HAP-1 (cell line): Measurements from ENCODE around the gene NACC2.

Source experiments
- DNase-seq, 2 experiments: peaks; one replicate each; pipeline ENCODE4 v3.0.0-alpha.2; 2016 to 2020; ENCODE audit warnings: low spot score in 2 of 2
- H3K27me3 ChIP-seq: fragments of 250-450 bp; sonication (Bioruptor Pico); 2 replicates; pipeline ENCODE4 v1.5.1; 2020; ENCODE audit warnings: low read depth, mild to moderate bottlenecking, moderate library complexity
- H3K36me3 ChIP-seq: fragments of 250-450 bp; sonication (Bioruptor Pico); replicated peaks from 2 replicates; pipeline ENCODE4 v1.5.1; 2020; ENCODE audit warnings: mild to moderate bottlenecking
- H3K4me1 ChIP-seq: fragments of 250-450 bp; sonication (Bioruptor Pico); 2 replicates; pipeline ENCODE4 v1.5.1; 2020; ENCODE audit warnings: mild to moderate bottlenecking
- H3K4me3 ChIP-seq: fragments of 250-450 bp; sonication (Bioruptor Pico); 2 replicates; pipeline ENCODE4 v1.5.1; 2020; ENCODE audit warnings: mild to moderate bottlenecking, moderate library complexity
- H3K9me3 ChIP-seq: fragments of 250-450 bp; sonication (Bioruptor Pico); 2 replicates; pipeline ENCODE4 v1.5.1; 2020; ENCODE audit warnings: mild to moderate bottlenecking, moderate library complexity
- in situ Hi-C: fragments of 300-500 bp; cut with MboI; formaldehyde crosslinking; loops from 3 replicates; pipeline ENCODE4 v1.14.3; 2020; ENCODE audit warnings: low sequenced_read_pairs, inconsistent platforms, mixed read lengths

Gene NACC2

DNA sequence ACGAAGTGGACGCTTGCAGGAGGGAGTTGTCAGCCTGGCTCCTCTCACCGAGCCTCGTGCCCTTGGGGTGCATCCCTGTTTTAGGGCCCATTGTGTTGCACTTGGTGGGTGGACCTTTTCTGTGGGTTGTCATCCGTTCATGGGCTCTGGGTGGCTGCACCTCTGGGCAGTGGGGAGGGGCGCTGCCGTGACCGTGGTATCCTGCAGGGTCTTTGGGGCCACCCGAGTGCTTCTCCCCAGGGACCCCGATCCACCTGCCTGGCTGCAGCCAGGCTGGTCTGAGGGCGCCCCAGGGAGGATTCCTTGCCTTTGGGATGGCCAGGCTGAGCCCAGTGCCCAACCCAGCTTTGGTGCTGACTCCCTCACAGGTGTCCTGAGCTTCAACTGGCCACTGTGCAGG lies 92.9 kb downstream of the NACC2 start:
- H3K4me3 ChIP-seq, result no peak overlapping the region
- H3K4me1 ChIP-seq, result peaks cover 24% of the 10 kb centered on the region
- in situ Hi-C loops, result no loop called here

DNA sequence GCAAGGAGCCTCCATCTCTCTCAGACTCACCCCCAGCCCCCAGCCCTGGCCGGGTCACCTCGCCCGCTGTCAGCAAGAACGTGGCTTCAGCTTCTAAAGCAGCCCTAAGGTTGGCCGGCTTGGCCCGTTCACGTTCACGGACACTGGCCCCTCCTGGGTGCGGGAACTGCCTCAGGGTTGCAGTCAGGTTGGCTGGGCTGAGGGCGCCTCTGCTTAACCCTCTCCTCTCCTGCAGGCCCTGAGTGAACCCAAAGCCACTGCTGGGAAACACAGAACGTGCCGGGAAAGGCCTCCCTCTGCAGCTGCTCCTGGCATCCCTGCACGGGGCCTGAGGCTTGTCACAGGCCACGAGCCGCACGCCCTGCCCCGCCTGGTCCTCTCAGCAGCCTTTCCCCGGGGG lies 93.9 kb downstream of the NACC2 start:
- Histone ChIP-seq H3K36me3 (no peaks in the 10 kb centered on the region), H3K4me1 (peaks cover 17% of the 10 kb centered on the region), H3K27me3 (no peaks in the 10 kb centered on the region), H3K9me3 (no peaks in the 10 kb centered on the region), H3K4me3 (no peak overlapping the region)
- no peak for DNase-seq
- in situ Hi-C loops, result no loop called here

More for the DNA sequence above, 92.9 kb downstream of the NACC2 start:
- Histone ChIP-seq H3K27me3 (no peaks in the 10 kb centered on the region), H3K9me3 (no peaks in the 10 kb centered on the region), H3K36me3 (no peaks in the 10 kb centered on the region)
- no peak for DNase-seq

GRCh38 chr9:135998410-135999071 lies 96.5 kb downstream of the NACC2 start:
- Histone ChIP-seq H3K4me3 (no peak overlapping the region), H3K36me3 (no peaks in the 10 kb centered on the region), H3K9me3 (no peaks in the 10 kb centered on the region), H3K27me3 (no peaks in the 10 kb centered on the region), H3K4me1 (peaks cover 2% of the 10 kb centered on the region)
- DNase-seq, result no peak
- in situ Hi-C loops, result no loop called here

- Histone ChIP-seq H3K27me3 (no peaks in the 10 kb centered on the region), H3K9me3 (no peaks in the 10 kb centered on the region), H3K4me3 (no peak overlapping the region), H3K36me3 (no peaks in the 10 kb centered on the region), H3K4me1 (peaks cover 7% of the 10 kb centered on the region)
- in situ Hi-C loops, result no loop called here
- DNase-seq, result no peak
Measured at GRCh38 chr9:135998016-135998380, 97.1 kb downstream of the NACC2 start.

GRCh38 chr9:135997090-135998015 lies 97.7 kb downstream of the NACC2 start:
- no peak overlapping the region for H3K4me3 ChIP-seq
- DNase-seq, result no peak
- H3K4me1 ChIP-seq, result peaks cover 14% of the 10 kb centered on the region
- H3K36me3 ChIP-seq, result no peaks in the 10 kb centered on the region
- in situ Hi-C loops, result no loop called here
- no peaks in the 10 kb centered on the region for H3K27me3 ChIP-seq
- no peaks in the 10 kb centered on the region for H3K9me3 ChIP-seq

DNA sequence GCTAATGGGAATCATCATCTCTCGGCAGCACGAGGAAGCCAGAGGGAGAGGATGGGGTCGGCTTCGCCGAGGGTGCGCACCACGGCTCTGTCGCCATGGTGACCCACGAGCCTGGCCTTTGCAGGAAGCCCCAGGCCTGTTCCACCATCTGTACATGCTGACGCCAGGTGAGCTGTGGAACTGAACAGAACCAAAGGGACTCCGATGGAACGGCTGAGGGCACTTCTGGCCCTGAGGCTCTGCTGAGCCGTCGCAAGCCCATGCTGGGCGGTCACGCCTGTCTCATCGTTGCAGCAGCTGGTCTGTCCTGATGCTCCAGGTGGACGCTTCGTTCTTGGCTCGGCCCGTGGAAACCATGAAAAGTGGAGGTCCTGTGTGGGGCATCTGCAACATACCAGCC lies 99.3 kb downstream of the NACC2 start:
- in situ Hi-C loops, result no loop called here
- no peaks in the 10 kb centered on the region for H3K27me3 ChIP-seq
- DNase-seq, result no peak

DNA sequence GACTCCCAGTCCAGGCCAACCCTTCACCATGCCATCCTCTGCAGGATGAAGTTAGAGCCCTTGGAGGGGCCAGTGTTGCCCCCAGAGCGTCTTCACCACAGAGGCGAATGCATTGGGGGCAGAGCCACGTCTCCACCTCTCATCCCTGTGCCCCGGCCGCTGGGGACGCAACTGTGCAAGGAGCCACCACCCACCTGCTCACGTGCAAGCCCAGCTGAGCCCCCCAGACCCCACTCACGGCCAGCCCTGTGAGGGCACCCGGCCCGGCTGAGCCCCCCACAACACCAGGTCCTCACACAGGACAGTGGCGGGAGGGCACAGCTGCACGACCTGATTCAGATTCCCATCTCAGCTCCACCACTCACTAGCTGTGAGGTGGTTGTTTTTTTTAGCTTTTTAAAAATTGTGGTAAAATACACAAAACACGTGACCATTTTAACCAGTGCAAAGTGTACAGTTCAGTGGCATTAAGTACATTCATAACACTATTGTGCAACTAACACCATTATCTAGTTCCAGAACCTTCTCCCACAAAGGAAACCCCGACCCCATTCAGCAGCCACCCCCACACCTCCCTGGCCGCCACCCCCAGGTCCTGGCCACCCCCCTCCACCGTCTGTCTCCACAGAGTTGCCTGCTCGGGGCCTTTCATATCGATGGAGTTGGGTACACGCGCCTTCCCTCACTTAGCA lies 100.4 kb downstream of the NACC2 start:
- no peaks in the 10 kb centered on the region for H3K27me3 ChIP-seq
- in situ Hi-C loops, result no loop called here
- H3K4me1 ChIP-seq, result peaks cover 17% of the 10 kb centered on the region

More for the DNA sequence above, 99.3 kb downstream of the NACC2 start:
- H3K9me3 ChIP-seq, result no peaks in the 10 kb centered on the region
- peaks cover 17% of the 10 kb centered on the region for H3K4me1 ChIP-seq
- H3K36me3 ChIP-seq, result no peaks in the 10 kb centered on the region
- H3K4me3 ChIP-seq, result no peak overlapping the region

GRCh38 chr9:135993765-135994500 lies 101.2 kb downstream of the NACC2 start:
- no peak for DNase-seq
- no peaks in the 10 kb centered on the region for H3K27me3 ChIP-seq
- H3K9me3 ChIP-seq, result no peaks in the 10 kb centered on the region
- H3K36me3 ChIP-seq, result no peaks in the 10 kb centered on the region
- in situ Hi-C loops, result no loop called here
- H3K4me1 ChIP-seq, result peaks cover 17% of the 10 kb centered on the region
- no peak overlapping the region for H3K4me3 ChIP-seq

More for the DNA sequence above, 100.4 kb downstream of the NACC2 start:
- no peak overlapping the region for H3K4me3 ChIP-seq
- no peak for DNase-seq
- no peaks in the 10 kb centered on the region for H3K9me3 ChIP-seq
- H3K36me3 ChIP-seq, result no peaks in the 10 kb centered on the region

DNA sequence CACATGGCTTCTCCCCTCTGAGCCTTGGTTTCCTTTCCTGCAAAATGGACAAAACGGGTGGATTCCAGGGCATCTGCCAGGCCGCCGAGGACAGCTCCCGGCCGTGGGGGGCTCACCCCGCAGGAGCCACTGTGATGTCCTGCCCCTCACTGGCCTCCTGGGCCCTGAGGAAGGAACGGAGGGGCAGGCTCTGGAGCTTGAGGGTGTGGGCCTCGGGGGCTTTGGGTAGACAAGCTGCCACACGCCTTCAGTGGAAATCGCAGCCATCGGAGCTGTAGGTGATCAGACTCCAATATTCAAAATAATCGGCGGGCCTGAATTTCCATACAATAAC lies 101.7 kb downstream of the NACC2 start:
- in situ Hi-C loops, result no loop called here
- Histone ChIP-seq H3K4me3 (peak overlapping the region; percentile 20), H3K36me3 (no peaks in the 10 kb centered on the region), H3K27me3 (no peaks in the 10 kb centered on the region), H3K4me1 (peaks cover 17% of the 10 kb centered on the region), H3K9me3 (no peaks in the 10 kb centered on the region)
- no peak for DNase-seq

- peak overlapping the region; percentile 20 for H3K4me3 ChIP-seq
- no peaks in the 10 kb centered on the region for H3K9me3 ChIP-seq
- DNase-seq, result peak; percentile 49 to 87
- H3K4me1 ChIP-seq, result peaks cover 17% of the 10 kb centered on the region
- H3K27me3 ChIP-seq, result no peaks in the 10 kb centered on the region
- no peaks in the 10 kb centered on the region for H3K36me3 ChIP-seq
- in situ Hi-C loops, result no loop called here
Measured at GRCh38 chr9:135992486-135993408, 102.3 kb downstream of the NACC2 start.

- H3K4me3 ChIP-seq, result no peak overlapping the region
- in situ Hi-C loops, result no loop called here
- peak in 1 of 2 experiments; percentile 36 for DNase-seq
- H3K27me3 ChIP-seq, result no peaks in the 10 kb centered on the region
- no peaks in the 10 kb centered on the region for H3K36me3 ChIP-seq
- no peaks in the 10 kb centered on the region for H3K9me3 ChIP-seq
- peaks cover 17% of the 10 kb centered on the region for H3K4me1 ChIP-seq
Measured at GRCh38 chr9:135991771-135992170, 103.3 kb downstream of the NACC2 start.

GRCh38 chr9:135990468-135991429 lies 104.3 kb downstream of the NACC2 start:
- in situ Hi-C loops, result no loop called here
- no peaks in the 10 kb centered on the region for H3K9me3 ChIP-seq
- no peaks in the 10 kb centered on the region for H3K36me3 ChIP-seq
- peak; percentile 46 to 84 for DNase-seq
- no peak overlapping the region for H3K4me3 ChIP-seq
- H3K27me3 ChIP-seq, result no peaks in the 10 kb centered on the region
- peaks cover 17% of the 10 kb centered on the region for H3K4me1 ChIP-seq
